Adrenal gland (tissue), 5 donors: ENCODE data around the gene FOXN3.

Experiments
- POLR2A ChIP-seq, 2 donors: fragments of 450-650 bp; IDR thresholded peaks; one replicate each; pipeline ENCODE4 v1.6.1; 2017; ENCODE audit warnings: antibody characterized with exemption in 2 of 2, mild to moderate bottlenecking in 2 of 2, moderate library complexity in 1 of 2
- TF ChIP-seq, protein P1 (sequence below), 6 experiments: fragments of 450-650 bp in 4 of 6; fragments of 200-600 bp in 2 of 6; sonication (generic) in 1 of 6; IDR thresholded peaks; 1 replicate in 5 of 6; 2 replicates in 1 of 6; pipeline versions ENCODE4 v1.5.1 to v1.8.0; 2016 to 2021; ENCODE audit warnings: antibody characterized with exemption in 6 of 6, mild to moderate bottlenecking in 2 of 6, moderate library complexity in 1 of 6
- donor health status: DM: no; HTN: no; CAD: no.

DNA sequence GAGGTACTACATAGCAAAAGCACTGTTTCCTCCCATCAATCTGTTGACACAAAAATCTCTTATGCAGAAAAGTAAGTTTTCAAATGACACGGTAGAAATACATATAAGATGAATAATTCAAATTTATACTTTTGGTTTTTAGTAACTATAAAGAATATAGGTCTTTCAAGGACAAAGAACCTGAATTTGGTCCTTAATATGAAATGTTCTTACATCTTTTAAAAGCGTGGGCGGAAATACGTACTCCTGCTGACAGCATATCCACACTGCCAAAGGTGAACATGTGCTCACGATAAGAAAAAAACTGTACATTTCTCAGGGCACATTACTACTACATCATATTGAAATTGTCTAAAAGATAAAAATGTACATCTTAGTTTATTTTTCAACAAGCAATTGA, 127.6 kb downstream of the FOXN3 start:
- TF ChIP-seq, protein P1, sequence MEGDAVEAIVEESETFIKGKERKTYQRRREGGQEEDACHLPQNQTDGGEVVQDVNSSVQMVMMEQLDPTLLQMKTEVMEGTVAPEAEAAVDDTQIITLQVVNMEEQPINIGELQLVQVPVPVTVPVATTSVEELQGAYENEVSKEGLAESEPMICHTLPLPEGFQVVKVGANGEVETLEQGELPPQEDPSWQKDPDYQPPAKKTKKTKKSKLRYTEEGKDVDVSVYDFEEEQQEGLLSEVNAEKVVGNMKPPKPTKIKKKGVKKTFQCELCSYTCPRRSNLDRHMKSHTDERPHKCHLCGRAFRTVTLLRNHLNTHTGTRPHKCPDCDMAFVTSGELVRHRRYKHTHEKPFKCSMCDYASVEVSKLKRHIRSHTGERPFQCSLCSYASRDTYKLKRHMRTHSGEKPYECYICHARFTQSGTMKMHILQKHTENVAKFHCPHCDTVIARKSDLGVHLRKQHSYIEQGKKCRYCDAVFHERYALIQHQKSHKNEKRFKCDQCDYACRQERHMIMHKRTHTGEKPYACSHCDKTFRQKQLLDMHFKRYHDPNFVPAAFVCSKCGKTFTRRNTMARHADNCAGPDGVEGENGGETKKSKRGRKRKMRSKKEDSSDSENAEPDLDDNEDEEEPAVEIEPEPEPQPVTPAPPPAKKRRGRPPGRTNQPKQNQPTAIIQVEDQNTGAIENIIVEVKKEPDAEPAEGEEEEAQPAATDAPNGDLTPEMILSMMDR (IDR thresholded peaks at IDR 0.05), result no peak
- TF ChIP-seq POLR2A (IDR thresholded peaks at IDR 0.05), result no peak
